ENCODE measurements around the gene AP3S1. TPM values are rescaled to one million over a fixed set of nuclear protein-coding genes. Genes with fewer than 3 reads are reported as not detected.

Gene AP3S1
- total RNA-seq, 4 donors from 2014 or later = 59.6 to 86.9 (median 77.6) TPM

GRCh38 chr5:115949096-115949495, 107.4 kb downstream of the AP3S1 start:
- ATAC-seq (ENCODE audit: low FRiP score) (no peak), DNase-seq (ENCODE audit: low spot score) (no peak)
- no peak for TF ChIP-seq CTCF (IDR thresholded peaks at IDR 0.05)

GRCh38 chr5:115952588-115952987, 110.9 kb downstream of the AP3S1 start:
- ATAC-seq (ENCODE audit: low FRiP score) (no peak), DNase-seq (ENCODE audit: low spot score) (no peak)
- no peak for TF ChIP-seq CTCF (IDR thresholded peaks at IDR 0.05)

GRCh38 chr5:115954144-115954543, 112.4 kb downstream of the AP3S1 start:
- DNase-seq (ENCODE audit: low spot score) = no peak

GRCh38 chr5:115956957-115957356, 115.2 kb downstream of the AP3S1 start:
- no peak for TF ChIP-seq CTCF (IDR thresholded peaks at IDR 0.05)
- ATAC-seq (ENCODE audit: low FRiP score) = no peak
- DNase-seq (ENCODE audit: low spot score) = no peak

More at GRCh38 chr5:115954144-115954543, 112.4 kb downstream of the AP3S1 start:
- no peak for TF ChIP-seq CTCF (IDR thresholded peaks at IDR 0.05)
- ATAC-seq (ENCODE audit: low FRiP score) = no peak

- no peak for ATAC-seq (ENCODE audit: low FRiP score)
These were observed 119.9 kb downstream of the AP3S1 start for GRCh38 chr5:115961381-115962238.

GRCh38 chr5:115962239-115962564, 120.5 kb downstream of the AP3S1 start, which contains the start of gene LVRN:
Gene LVRN (plus strand): TSS chr5:115962475. CDS start chr5:115962618, 143 bp downstream.
- DNase-seq (ENCODE audit: low spot score) (no peak), ATAC-seq (ENCODE audit: low FRiP score) (no peak)
- no peak for TF ChIP-seq CTCF (IDR thresholded peaks at IDR 0.05)

More at GRCh38 chr5:115961381-115962238, 119.9 kb downstream of the AP3S1 start:
- TF ChIP-seq CTCF (IDR thresholded peaks at IDR 0.05) = no peak
- no peak for DNase-seq (ENCODE audit: low spot score)
